IMR-90 (cell line): Measurements from ENCODE around the gene WAC. TPM values are rescaled to one million over a fixed set of nuclear protein-coding genes. Genes with fewer than 3 reads are reported as not detected.

ENCODE experiments used
- ATAC-seq: fragments of 200-7000 bp; cut with Tn5 transposase; 2 replicates; pipeline ENCODE4 v1.9.1; 2020; ENCODE audit warnings: low read depth, mild to moderate bottlenecking, moderate library complexity
- BruUV-seq: library from RNA; stranded (reverse); fragments of 400-500 nt; replicated peaks from 2 replicates; lab custom pipeline; 2021; lab: Mats Ljungman, UMichigan
- CTCF ChIA-PET: fragments of 300-600 bp; formaldehyde crosslinking; extraction: SDS; loops from one replicate; lab custom pipeline; 2021; ENCODE audit warnings: antibody characterized with exemption; lab: Yijun Ruan, JAX
- POLR2A ChIA-PET: fragments of 300-600 bp; sonication (Branson Sonifier 250); formaldehyde crosslinking; loops from one replicate; lab custom pipeline; 2022; ENCODE audit warnings: antibody characterized with exemption; ENCODE audit not compliant: unreplicated experiment; lab: Charles Lee
- DNase-seq: peaks from one replicate; pipeline ENCODE4 v3.0.0; 2013
- H2AFZ ChIP-seq: replicated peaks from 2 replicates; pipeline ENCODE3; 2013; ENCODE audit warnings: low read length, mild to moderate bottlenecking; ENCODE audit not compliant: poor library complexity
- H2AK5ac ChIP-seq: 2 replicates; pipeline ENCODE4 v1.6.1; 2013; ENCODE audit warnings: low read depth, low read length, inconsistent platforms
- H2AK9ac ChIP-seq: replicated peaks from 2 replicates; pipeline ENCODE3; 2013; ENCODE audit warnings: mild to moderate bottlenecking, low read depth, low read length, moderate library complexity; ENCODE audit not compliant: poor library complexity
- H2BK120ac ChIP-seq: 2 replicates; pipeline ENCODE4 v1.6.1; 2013; ENCODE audit warnings: low read depth, low read length, inconsistent platforms
- H2BK15ac ChIP-seq: 3 replicates; pipeline ENCODE4 v1.6.1; 2013; ENCODE audit warnings: low read depth, low read length, inconsistent platforms
- H2BK20ac ChIP-seq: 2 replicates; pipeline ENCODE4 v1.6.1; 2013; ENCODE audit warnings: low read depth, mild to moderate bottlenecking, inconsistent platforms, low read length, moderate library complexity
- H2BK5ac ChIP-seq: 2 replicates; pipeline ENCODE4 v1.6.1; 2013; ENCODE audit warnings: mild to moderate bottlenecking, low read depth, low read length, inconsistent platforms; ENCODE audit not compliant: poor library complexity, severe bottlenecking
- H3K14ac ChIP-seq: replicated peaks from 2 replicates; pipeline ENCODE4 v1.6.1; 2013; ENCODE audit warnings: low read depth, low read length, inconsistent platforms
- H3K18ac ChIP-seq: 2 replicates; pipeline ENCODE4 v1.6.1; 2013; ENCODE audit warnings: low read depth, low read length, control low read depth
- H3K23ac ChIP-seq: 2 replicates; pipeline ENCODE4 v1.6.1; 2013; ENCODE audit warnings: low read depth, low read length, inconsistent platforms
- H3K27ac ChIP-seq: 2 replicates; pipeline ENCODE4 v1.5.1; 2013; ENCODE audit warnings: mild to moderate bottlenecking, control low read depth, low read length; ENCODE audit not compliant: insufficient read depth
- H3K27me3 ChIP-seq: 2 replicates; pipeline ENCODE4 v1.6.1; 2013; ENCODE audit warnings: low read length; ENCODE audit not compliant: control insufficient read depth, insufficient read depth
- H3K36me3 ChIP-seq: 2 replicates; pipeline ENCODE4 v1.6.1; 2013; ENCODE audit warnings: low read length, mixed read lengths; ENCODE audit not compliant: control insufficient read depth, insufficient read depth
- H3K4ac ChIP-seq: 2 replicates; pipeline ENCODE4 v1.6.1; 2013; ENCODE audit warnings: low read depth, low read length, inconsistent platforms
- H3K4me1 ChIP-seq: 2 replicates; pipeline ENCODE4 v1.6.1; 2013; ENCODE audit warnings: low read length, mixed read lengths; ENCODE audit not compliant: control insufficient read depth, insufficient read depth
- H3K4me2 ChIP-seq: 2 replicates; pipeline ENCODE4 v1.6.1; 2013; ENCODE audit warnings: low read depth, mild to moderate bottlenecking, control low read depth, low read length, moderate library complexity
- H3K4me3 ChIP-seq: 2 replicates; pipeline ENCODE4 v1.5.1; 2013; ENCODE audit warnings: low read depth, mild to moderate bottlenecking, control low read depth, low read length, moderate library complexity; ENCODE audit not compliant: insufficient read depth
- H3K56ac ChIP-seq: 2 replicates; pipeline ENCODE4 v1.6.1; 2013; ENCODE audit warnings: low read length, inconsistent platforms; ENCODE audit not compliant: insufficient read depth; ENCODE audit errors: extremely low read depth
- H3K79me1 ChIP-seq, 2 experiments: 2 replicates each; pipeline ENCODE4 v1.6.1; 2013; ENCODE audit warnings: low read length in 2 of 2, inconsistent platforms in 1 of 2, low read depth in 1 of 2
- H3K9ac ChIP-seq: 2 replicates; pipeline ENCODE4 v1.6.1; 2013; ENCODE audit warnings: low read depth, low read length, control low read depth
- H3K9me1 ChIP-seq: 2 replicates; pipeline ENCODE4 v1.6.1; 2013; ENCODE audit warnings: low read length, inconsistent platforms; ENCODE audit not compliant: insufficient read depth
- H3K9me3 ChIP-seq: 2 replicates; pipeline ENCODE4 v1.6.1; 2013; ENCODE audit warnings: low read length; ENCODE audit not compliant: control insufficient read depth, insufficient read depth
- H4K20me1 ChIP-seq: 2 replicates; pipeline ENCODE4 v1.6.1; 2013; ENCODE audit warnings: low read length, inconsistent platforms; ENCODE audit not compliant: insufficient read depth
- H4K5ac ChIP-seq: 2 replicates; pipeline ENCODE4 v1.6.1; 2013; ENCODE audit warnings: mild to moderate bottlenecking, low read depth, low read length, control low read depth
- H4K8ac ChIP-seq, 2 experiments: 2 replicates each; pipeline ENCODE4 v1.6.1; 2013; ENCODE audit warnings: low read depth in 2 of 2, low read length in 2 of 2, control low read depth in 1 of 2, inconsistent platforms in 1 of 2
- H4K91ac ChIP-seq: 2 replicates; pipeline ENCODE4 v1.6.1; 2013; ENCODE audit warnings: low read depth, low read length, inconsistent platforms; ENCODE audit not compliant: insufficient read depth
- BHLHE40 ChIP-seq: fragments of 150-350 bp; IDR thresholded peaks from 2 replicates; pipeline ENCODE4 v1.6.1; 2016; ENCODE audit warnings: mild to moderate bottlenecking, low read depth, low read length
- CEBPB ChIP-seq: IDR thresholded peaks from 2 replicates; pipeline ENCODE4 v1.6.1; 2012; ENCODE audit warnings: low read depth, low read length, improper control_type of control experiment
- CHD1 ChIP-seq: IDR thresholded peaks from 2 replicates; pipeline ENCODE4 v1.6.1; 2012; ENCODE audit warnings: low read depth, low read length, improper control_type of control experiment
- FOS ChIP-seq: fragments of 150-350 bp; IDR thresholded peaks from 2 replicates; pipeline ENCODE4 v1.6.1; 2016; ENCODE audit warnings: low read depth, low read length
- MAFK ChIP-seq: IDR thresholded peaks from 2 replicates; pipeline ENCODE4 v1.6.1; 2012; ENCODE audit warnings: low read depth, low read length, improper control_type of control experiment
- MAZ ChIP-seq: IDR thresholded peaks from 2 replicates; pipeline ENCODE4 v1.6.1; 2012; ENCODE audit warnings: low read depth, mild to moderate bottlenecking, low read length, improper control_type of control experiment, moderate library complexity, borderline replicate concordance
- MXI1 ChIP-seq: IDR thresholded peaks from 2 replicates; pipeline ENCODE4 v1.6.1; 2012; ENCODE audit warnings: low read depth, mild to moderate bottlenecking, low read length, moderate library complexity, borderline replicate concordance
- NFE2L2 ChIP-seq: fragments of 150-350 bp; IDR thresholded peaks from 2 replicates; pipeline ENCODE4 v1.6.1; 2016; ENCODE audit warnings: low read depth, mild to moderate bottlenecking, low read length
- POLR2A ChIP-seq: IDR thresholded peaks from 2 replicates; pipeline ENCODE4 v1.6.1; 2012; ENCODE audit warnings: mild to moderate bottlenecking, low read depth, low read length
- RAD21 ChIP-seq: IDR thresholded peaks from 2 replicates; pipeline ENCODE4 v1.6.1; 2012; ENCODE audit warnings: low read length, improper control_type of control experiment
- RCOR1 ChIP-seq: IDR thresholded peaks from 2 replicates; pipeline ENCODE4 v1.6.1; 2012; ENCODE audit warnings: mild to moderate bottlenecking, low read length, improper control_type of control experiment; ENCODE audit not compliant: insufficient replicate concordance
- RFX5 ChIP-seq: IDR thresholded peaks from 2 replicates; pipeline ENCODE4 v1.8.0; 2012; ENCODE audit warnings: low read depth, mild to moderate bottlenecking, low read length, moderate library complexity
- SMC3 ChIP-seq: fragments of 150-350 bp; IDR thresholded peaks from 2 replicates; pipeline ENCODE4 v1.6.1; 2016; ENCODE audit warnings: low read depth, mild to moderate bottlenecking, antibody characterized with exemption, low read length, moderate library complexity
- WGBS, 2 experiments: methylation state at CpG; one replicate each; pipeline versions ENCODE4 v1.1.5 to v1.1.7; 2013; ENCODE audit warnings: missing lambda C conversion rate in 2 of 2; ENCODE audit not compliant: insufficient read length in 1 of 2; ENCODE audit errors: extremely low coverage in 2 of 2; 5-methylcytosine and 5-hydroxymethylcytosine counted together
- dilution Hi-C: fragments of 300-500 bp; cut with HindIII; formaldehyde crosslinking; loops from one replicate; pipeline ENCODE4 v1.14.3; 2018; ENCODE audit warnings: low sequenced_read_pairs; ENCODE audit not compliant: unreplicated experiment
- in situ Hi-C: fragments of 300-500 bp; cut with MboI; formaldehyde crosslinking; loops from 3 replicates; pipeline ENCODE4 v1.14.3; 2019; ENCODE audit warnings: low sequenced_read_pairs, inconsistent platforms, mixed read lengths
- intact Hi-C: fragments of 100-400 bp; cut with micrococcal nuclease; formaldehyde crosslinking; loops from 2 replicates; pipeline ENCODE4 v1.10.0; 2022
- polyA plus RNA-seq, 3 experiments: library from polyadenylated mRNA; depleted of rRNA; stranded (reverse); fragments of >200 nt; gene quantifications; 2 replicates each; pipeline ENCODE4 v1.2.3, GENCODE V29; 2012; ENCODE audit warnings: low replicate concordance in 1 of 3
- total RNA-seq: library from RNA; depleted of rRNA; stranded (reverse); fragments of >200 nt; gene quantifications from 2 replicates; pipeline ENCODE4 v1.2.3, GENCODE V29; 2012
- TF ChIP-seq, protein P1 (sequence below): fragments of 150-350 bp; IDR thresholded peaks from 2 replicates; pipeline ENCODE4 v1.6.1; 2017; ENCODE audit warnings: mild to moderate bottlenecking, antibody characterized with exemption, low read length, low read depth
- TF ChIP-seq, protein P2 (sequence below): conservative IDR thresholded peaks from 2 replicates; pipeline ENCODE4 v1.5.1; 2012; ENCODE audit warnings: mild to moderate bottlenecking, low read depth, low read length, improper control_type of control experiment
- TF ChIP-seq, protein P3 (sequence below): fragments of 150-350 bp; IDR thresholded peaks from 2 replicates; pipeline ENCODE4 v1.6.1; 2016; ENCODE audit warnings: low read depth, mild to moderate bottlenecking, low read length, moderate library complexity, borderline replicate concordance

The WAC gene
- total and polyA plus RNA-seq, 2 of the 4 experiments (the other 2 are of a cell fraction): 39.6 to 52.2 TPM

DNA sequence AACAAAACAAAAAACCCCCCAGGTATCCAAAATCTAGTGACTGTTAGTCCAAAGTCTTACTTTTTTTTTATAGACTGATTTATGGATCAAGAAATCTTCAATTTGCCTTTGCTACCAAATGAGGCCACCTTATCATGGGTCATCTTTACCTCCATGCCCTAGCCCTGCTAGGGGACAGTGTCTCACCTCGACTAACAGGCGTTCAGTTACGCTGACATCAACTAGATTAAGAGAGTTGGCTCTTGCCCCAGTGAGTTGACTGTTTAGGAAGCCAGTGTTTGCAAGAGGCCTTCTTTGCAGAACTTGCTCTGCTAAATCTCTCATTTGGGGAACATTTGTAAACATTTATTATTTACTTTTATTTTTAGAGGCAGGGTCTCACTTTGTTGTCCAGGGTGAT, 36.9 kb upstream of the WAC start:
- H2AK9ac ChIP-seq: no peak overlapping the region
- DNase-seq (no peak), ATAC-seq (no peak)
- ChIA-PET CTCF (no interaction called here), POLR2A (no interaction called here)
- no peak overlapping the region for H3K18ac ChIP-seq
- no peak overlapping the region for H2AK5ac ChIP-seq
- no peak overlapping the region for H3K14ac ChIP-seq
- no peak overlapping the region for H2BK5ac ChIP-seq
- H4K20me1 ChIP-seq: no peaks in the 10 kb centered on the region
- no peak overlapping the region for H4K8ac ChIP-seq
- TF ChIP-seq, protein P1, sequence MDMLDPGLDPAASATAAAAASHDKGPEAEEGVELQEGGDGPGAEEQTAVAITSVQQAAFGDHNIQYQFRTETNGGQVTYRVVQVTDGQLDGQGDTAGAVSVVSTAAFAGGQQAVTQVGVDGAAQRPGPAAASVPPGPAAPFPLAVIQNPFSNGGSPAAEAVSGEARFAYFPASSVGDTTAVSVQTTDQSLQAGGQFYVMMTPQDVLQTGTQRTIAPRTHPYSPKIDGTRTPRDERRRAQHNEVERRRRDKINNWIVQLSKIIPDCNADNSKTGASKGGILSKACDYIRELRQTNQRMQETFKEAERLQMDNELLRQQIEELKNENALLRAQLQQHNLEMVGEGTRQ: no peak
- TF ChIP-seq MXI1 (no peak), NFE2L2 (no peak), CEBPB (no peak), RCOR1 (no peak), POLR2A (no peak), MAFK (no peak), SMC3 (no peak), CHD1 (no peak), FOS (no peak), RFX5 (no peak), MAZ (no peak), RAD21 (no peak), BHLHE40 (no peak)
- TF ChIP-seq, protein P2, sequence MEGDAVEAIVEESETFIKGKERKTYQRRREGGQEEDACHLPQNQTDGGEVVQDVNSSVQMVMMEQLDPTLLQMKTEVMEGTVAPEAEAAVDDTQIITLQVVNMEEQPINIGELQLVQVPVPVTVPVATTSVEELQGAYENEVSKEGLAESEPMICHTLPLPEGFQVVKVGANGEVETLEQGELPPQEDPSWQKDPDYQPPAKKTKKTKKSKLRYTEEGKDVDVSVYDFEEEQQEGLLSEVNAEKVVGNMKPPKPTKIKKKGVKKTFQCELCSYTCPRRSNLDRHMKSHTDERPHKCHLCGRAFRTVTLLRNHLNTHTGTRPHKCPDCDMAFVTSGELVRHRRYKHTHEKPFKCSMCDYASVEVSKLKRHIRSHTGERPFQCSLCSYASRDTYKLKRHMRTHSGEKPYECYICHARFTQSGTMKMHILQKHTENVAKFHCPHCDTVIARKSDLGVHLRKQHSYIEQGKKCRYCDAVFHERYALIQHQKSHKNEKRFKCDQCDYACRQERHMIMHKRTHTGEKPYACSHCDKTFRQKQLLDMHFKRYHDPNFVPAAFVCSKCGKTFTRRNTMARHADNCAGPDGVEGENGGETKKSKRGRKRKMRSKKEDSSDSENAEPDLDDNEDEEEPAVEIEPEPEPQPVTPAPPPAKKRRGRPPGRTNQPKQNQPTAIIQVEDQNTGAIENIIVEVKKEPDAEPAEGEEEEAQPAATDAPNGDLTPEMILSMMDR: no peak
- TF ChIP-seq, protein P3, sequence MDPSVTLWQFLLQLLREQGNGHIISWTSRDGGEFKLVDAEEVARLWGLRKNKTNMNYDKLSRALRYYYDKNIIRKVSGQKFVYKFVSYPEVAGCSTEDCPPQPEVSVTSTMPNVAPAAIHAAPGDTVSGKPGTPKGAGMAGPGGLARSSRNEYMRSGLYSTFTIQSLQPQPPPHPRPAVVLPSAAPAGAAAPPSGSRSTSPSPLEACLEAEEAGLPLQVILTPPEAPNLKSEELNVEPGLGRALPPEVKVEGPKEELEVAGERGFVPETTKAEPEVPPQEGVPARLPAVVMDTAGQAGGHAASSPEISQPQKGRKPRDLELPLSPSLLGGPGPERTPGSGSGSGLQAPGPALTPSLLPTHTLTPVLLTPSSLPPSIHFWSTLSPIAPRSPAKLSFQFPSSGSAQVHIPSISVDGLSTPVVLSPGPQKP: no peak
- BruUV-seq: no TSS peak
- no peak overlapping the region for H4K91ac ChIP-seq
- no peak overlapping the region for H3K4ac ChIP-seq
- no peaks in the 10 kb centered on the region for H3K79me1 ChIP-seq
- peaks cover 10% of the 10 kb centered on the region for H3K27me3 ChIP-seq
- no peak overlapping the region for H2BK15ac ChIP-seq
- dilution Hi-C loops: no loop called here
- no peak overlapping the region for H3K27ac ChIP-seq
- WGBS, 2 experiments: no CpG with 5 or more reads among the region's 3 CpGs
- H3K4me3 ChIP-seq: no peak overlapping the region
- no peak overlapping the region for H3K23ac ChIP-seq
- in situ Hi-C loops: no loop called here
- H3K9me1 ChIP-seq: no peaks in the 10 kb centered on the region
- H3K4me2 ChIP-seq: no peak overlapping the region
- no peak overlapping the region for H2AFZ ChIP-seq
- H3K56ac ChIP-seq: no peak overlapping the region
- intact Hi-C loops: no loop called here
- no peaks in the 10 kb centered on the region for H3K9me3 ChIP-seq
- no peak overlapping the region for H3K9ac ChIP-seq
- H3K36me3 ChIP-seq: no peaks in the 10 kb centered on the region
- H2BK120ac ChIP-seq: no peak overlapping the region
- no peaks in the 10 kb centered on the region for H3K4me1 ChIP-seq
- H2BK20ac ChIP-seq: no peak overlapping the region
- no peak overlapping the region for H4K5ac ChIP-seq
